GM19035 (cell line): ENCODE results near the gene BBLN.
"Not testable (repeated sequence)": the region's sequence is repeated elsewhere in the genome, so short reads cannot be mapped to it uniquely, and the experiment has no call there.

ENCODE experiments used
- ATAC-seq: cut with Tn5 transposase; IDR thresholded peaks from one replicate; pipeline ENCODE4 v1.9.1; 2021; ENCODE audit not compliant: unreplicated experiment

Gene BBLN

DNA sequence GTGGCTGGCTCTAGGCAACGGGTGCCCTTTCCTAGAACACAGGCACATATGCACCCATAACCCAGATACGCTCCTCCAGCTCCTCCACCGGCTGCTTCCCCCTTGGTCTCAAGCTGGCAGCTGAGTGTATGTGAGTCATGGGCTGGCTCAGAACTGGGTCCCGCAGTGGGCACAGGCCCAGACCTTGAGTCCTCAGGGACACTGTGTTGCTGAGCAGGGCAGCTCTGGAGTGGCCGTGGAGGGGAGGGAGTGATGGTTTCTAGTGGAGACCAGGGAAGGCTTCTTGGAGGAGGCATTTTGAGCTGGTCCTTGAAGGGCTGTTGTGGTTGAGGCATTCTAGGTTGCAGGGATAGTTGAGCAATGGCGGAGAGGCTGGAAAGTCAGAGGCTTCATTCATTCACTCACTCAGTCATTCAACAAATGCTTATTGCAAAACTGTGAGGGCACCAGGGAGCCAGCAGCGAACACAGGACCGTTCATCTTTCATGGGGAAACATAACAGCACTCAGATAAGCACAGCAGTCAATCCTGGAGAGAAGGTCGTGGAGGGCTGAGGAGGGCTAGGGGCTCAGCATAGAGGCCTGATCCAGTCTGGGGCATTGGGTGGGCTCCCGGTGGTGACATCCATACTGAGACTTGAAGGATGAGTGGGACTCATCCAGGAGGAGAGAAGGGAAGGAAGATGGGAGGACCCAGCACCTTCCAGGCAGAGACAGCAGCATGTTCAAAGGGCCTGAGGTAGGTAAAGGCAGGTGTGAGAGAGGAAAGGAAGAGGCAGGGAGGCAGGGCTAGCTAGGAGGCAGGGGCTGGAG, 2.4 kb downstream of the BBLN start:
- no peak for ATAC-seq

DNA sequence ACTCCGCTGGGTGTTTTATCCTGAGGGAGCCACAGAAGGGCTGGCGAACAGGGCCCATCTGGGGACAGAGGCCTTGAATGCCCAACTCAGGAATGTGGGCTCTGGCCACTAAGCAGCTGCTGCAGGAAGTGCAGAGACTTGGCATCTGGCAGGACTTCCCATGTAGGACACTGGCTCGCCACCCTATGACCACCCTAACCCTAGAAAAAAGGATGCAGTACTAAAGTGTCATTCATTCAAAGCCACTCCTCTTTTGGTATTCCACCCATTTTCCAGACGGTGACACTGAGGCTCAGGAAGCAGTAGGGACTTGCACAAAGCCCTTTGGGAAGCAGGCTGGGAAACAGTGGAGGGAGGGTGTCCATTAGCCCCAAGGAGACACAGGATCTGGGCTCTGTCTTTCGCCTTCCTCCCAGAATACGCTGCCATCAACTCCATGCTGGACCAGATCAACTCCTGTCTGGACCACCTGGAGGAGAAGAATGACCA, 3.0 kb downstream of the BBLN start:
- no peak for ATAC-seq

DNA sequence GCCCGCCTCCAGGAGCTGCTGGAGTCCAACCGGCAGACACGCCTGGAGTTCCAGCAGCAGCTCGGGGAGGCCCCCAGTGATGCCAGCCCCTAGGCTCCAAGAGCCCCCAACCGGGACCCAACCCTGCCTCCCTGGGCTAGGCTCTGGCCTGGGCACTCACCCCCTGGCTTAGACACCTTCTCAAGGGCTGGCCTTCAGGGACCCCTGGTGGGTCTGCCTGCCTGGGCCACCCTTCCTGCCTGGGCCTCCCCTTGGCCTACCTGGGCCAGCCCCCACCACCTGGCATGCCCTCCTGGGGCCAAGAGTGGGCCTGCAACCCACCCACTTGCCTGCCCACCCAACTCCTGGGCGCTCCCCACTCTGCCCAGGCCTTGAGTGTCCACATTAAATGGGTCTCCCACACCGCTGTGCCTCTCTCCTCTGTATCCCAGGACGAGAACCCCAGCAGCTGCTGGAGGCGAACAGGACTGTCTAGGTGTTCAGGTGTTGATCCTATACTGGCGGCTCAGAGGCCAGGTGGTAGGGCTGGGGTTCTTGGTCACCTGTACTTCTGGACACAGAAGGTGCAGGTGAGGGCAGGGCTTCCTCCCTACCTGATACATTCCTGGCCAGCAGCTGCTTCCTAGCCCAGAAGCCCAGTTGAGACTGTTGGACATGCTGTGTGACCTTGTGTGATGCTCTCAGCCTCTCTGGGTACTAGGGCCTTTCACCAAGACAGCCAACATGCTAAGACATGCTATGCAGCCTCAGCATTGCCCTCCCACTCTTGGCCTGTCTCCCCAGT, 3.6 kb downstream of the BBLN start:
- ATAC-seq, result no peak

DNA sequence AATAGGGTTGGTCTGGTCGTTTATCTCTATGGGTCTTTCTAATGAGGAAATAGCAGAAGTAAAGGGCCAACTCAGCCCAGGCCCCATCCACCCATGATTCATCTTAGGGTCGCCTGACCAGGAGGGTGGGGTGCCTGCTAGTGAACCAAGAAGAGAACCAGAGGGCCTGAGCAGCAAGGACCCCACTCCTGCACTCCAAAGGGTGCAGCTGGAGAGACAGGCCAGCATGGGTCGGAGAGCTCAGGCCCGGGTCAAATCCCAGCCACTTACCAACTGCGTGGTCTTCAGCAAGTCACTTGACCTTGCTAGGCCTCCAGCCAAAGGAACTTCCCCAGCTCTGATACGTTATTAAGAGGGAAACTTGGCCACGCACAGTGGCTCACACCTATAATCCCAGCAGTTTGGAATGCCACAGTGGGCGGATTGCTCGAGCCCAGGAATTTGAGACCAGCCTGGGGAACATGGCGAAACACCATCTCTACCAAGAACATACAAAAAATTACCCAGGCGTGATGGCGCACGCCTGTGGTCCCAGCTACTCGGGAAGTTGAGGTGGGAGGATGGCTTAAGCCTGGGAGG, 4.3 kb downstream of the BBLN start:
- ATAC-seq, result no peak

GRCh38 chr9:128166169-128166568, 6.1 kb downstream of the BBLN start:
- no peak for ATAC-seq

- no peak for ATAC-seq
Measured at GRCh38 chr9:128167209-128167608, 7.1 kb downstream of the BBLN start.

- no peak for ATAC-seq
Measured at GRCh38 chr9:128168731-128169308, 8.8 kb downstream of the BBLN start.

- no peak for ATAC-seq
Measured at GRCh38 chr9:128169492-128169891, 9.4 kb downstream of the BBLN start.

DNA sequence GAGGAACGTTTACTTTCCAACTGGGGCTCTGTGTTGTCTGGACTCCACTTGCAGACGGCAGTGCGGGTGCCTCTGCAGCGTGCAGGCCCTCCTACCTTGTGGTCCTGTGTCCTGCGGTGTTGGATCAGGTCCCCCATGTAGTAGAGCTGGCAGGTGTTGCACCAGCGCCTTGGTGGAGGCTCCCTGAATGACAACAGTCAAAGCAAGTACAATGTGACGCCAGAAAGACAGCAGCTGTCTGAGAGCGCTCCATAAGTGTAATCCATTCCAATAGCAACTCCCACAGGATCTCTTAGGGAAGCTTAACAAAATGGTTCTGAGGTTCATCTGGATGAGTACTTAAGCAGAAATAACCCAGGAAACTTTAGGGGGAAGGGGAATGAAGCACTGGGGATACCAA, 9.9 kb downstream of the BBLN start:
- ATAC-seq, result no peak

- no peak for ATAC-seq
Measured at GRCh38 chr9:128174062-128174461, 14.0 kb downstream of the BBLN start.

DNA sequence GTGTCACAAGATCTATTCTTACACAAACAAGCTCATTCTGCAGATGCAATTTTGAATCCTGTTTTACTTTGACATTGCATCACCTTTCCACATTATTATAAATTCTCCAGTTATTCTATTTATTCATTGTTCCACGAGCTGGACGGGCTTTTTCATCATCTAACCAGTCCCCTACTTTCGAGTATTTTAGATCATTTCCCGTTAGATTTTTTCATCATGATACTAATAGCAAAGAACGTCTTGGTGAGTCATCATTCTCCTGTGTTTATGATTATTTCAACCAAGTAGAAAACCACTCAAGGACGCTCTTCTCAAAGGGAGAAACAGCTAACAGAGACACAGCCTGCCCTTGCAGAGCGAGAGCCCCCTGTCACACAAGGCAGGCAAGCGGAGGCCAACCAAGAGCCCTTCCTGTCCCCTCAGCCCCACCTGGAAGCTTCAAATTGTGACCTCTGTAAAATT, 15.1 kb downstream of the BBLN start:
- no peak for ATAC-seq

DNA sequence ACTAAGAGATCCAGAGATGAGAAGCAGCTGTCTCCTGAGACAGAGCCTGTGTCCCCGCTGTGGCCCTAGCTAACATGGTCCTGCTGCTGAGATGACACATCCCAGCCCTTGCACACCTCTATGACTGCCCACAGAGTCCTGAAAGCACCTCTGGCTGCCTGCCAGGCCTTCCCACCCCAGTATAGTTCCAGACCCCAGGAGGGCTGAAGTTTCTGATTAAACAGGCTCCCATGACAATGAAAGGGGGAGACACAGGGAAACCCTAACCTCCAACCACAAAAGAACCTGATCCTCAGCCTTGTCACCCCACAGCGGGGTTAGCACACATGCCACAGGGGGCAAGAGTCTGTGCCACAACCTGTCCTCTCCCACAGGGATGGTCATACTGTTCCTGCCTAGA, 15.7 kb downstream of the BBLN start:
- no peak for ATAC-seq

DNA sequence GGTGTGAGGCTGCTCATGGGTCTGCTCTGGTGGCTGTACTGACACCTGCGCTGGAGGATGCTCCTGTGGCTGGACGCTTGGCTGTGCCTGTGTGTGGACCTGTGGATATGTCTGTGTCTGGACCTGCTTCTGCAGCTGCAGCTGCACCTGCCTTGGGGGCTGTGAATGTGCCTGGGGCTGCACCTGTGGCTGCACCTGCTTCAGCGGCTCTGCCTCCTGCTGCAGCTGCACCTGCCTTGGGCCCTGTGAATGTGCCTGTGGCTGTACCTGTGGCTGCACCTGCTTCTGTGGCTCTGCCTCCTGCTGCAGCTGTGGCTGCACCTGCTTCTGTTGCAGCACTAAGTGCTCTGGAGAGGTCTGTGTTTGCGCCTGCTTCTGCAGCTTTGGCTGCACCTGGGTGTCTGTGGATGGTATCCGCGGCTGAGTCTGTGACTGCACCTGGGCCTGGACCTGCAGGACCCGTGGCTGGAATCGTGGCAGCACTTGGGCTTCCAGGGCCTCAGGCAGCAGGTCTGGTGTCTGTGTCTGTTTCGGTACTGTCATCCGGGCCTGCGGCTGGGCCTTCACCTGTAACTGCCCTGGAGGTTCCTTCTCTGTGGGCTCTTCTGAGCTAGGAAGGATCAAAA, 18.9 kb downstream of the BBLN start:
- ATAC-seq, result no peak

- ATAC-seq, result no peak
Measured at GRCh38 chr9:128180001-128180400, 19.9 kb downstream of the BBLN start.

DNA sequence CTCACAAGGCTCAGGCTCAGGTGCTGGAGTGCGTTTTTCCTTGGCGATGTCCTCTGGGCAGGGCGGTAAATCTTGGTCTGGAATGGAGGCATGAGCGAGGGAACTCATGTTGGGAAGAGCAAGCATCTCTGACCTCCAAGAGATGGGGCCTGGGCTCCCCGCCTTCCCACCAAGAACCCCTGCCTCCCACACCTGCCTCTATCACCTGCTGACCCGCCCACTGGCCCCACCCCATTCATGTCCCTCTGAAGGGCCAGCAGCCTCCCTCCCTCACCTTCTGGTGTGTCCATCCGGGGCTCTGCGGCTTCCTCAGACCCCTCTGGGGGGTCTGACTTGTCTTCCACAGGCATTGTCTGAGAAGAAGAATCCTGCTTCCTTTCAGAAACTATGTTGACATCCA, 20.4 kb downstream of the BBLN start:
- ATAC-seq, result no peak

DNA sequence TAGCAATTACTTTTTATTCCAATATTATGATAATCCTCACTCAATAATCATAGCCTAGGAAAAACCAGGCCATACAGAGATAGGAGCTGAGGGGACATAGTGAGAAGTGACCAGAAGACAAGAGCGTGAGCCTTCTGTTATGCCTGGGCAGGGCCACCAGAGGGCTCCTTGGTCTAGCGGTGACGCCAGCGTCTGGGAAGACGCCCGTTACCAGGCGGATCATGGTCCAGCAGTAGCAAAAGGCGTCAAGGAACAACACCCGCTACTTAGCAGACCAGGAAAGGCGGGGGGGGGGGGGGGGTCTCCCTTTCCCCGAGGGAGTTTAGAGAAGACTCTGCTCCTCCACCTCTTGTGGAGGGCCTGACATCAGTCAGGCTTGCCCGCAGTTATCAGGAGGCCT, 21.4 kb downstream of the BBLN start:
- ATAC-seq, result not testable (repeated sequence)

DNA sequence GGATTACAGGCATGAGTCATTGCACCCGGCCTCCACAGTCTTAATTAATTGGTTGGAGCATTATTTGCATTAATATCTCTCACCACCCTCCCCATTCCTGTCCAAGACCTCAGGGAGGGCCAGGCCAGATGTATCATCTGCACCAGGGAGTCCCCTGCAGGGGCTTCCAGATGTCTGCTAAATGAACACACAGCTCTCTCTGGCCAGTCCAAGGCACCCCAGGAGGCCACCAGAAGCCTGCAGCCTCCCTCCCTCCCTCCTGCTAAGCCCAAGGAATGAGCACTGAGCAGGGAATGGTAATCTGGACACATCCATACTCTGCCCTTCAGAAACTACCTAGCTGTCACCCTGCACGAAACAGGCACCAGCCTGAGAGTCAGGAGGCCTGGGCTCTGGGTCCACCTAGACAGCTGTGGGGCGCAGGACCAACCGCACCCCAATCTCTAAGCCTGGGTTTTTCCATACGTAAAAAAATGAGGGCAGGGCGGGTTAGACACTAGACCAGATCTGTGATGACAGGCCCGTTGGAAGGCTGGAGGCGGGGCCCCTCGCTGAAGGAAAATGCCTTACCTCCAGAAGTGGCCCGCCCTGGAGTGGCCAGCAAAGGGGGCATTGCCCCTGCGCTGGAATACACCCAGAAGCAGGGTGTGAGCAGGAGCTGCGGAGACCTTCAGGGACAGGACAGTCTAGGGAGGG, 23.0 kb downstream of the BBLN start:
- ATAC-seq, result no peak

- ATAC-seq, result no peak
Measured at GRCh38 chr9:128185979-128186965, 26.2 kb downstream of the BBLN start.

- ATAC-seq, result no peak
Measured at GRCh38 chr9:128187361-128187760, 27.3 kb downstream of the BBLN start.
